Measurements from ENCODE around the gene ATF2.

ATF2 gene

DNA sequence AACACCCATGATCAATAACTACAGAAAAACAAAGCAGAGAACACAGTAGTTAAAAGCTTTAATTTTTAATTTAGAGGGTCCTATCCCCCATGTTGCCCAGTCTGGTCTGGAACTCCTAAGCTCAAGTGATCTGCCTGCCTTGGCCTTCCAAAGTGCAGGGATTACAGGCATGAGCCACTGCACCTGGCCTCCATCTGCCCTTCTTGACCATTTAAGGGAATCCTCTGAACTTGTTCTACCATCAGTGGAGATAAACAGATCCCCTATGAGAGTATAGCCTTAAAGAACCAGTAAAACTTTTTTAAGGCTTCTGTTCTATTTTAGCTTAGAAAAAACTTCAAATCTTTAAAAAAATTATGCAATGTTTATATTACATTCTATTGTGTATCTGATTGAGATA lies 27.0 kb upstream of the ATF2 start:
- TF ChIP-seq, protein P1, sequence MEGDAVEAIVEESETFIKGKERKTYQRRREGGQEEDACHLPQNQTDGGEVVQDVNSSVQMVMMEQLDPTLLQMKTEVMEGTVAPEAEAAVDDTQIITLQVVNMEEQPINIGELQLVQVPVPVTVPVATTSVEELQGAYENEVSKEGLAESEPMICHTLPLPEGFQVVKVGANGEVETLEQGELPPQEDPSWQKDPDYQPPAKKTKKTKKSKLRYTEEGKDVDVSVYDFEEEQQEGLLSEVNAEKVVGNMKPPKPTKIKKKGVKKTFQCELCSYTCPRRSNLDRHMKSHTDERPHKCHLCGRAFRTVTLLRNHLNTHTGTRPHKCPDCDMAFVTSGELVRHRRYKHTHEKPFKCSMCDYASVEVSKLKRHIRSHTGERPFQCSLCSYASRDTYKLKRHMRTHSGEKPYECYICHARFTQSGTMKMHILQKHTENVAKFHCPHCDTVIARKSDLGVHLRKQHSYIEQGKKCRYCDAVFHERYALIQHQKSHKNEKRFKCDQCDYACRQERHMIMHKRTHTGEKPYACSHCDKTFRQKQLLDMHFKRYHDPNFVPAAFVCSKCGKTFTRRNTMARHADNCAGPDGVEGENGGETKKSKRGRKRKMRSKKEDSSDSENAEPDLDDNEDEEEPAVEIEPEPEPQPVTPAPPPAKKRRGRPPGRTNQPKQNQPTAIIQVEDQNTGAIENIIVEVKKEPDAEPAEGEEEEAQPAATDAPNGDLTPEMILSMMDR (IDR thresholded peaks at IDR 0.05; ENCODE audit: borderline replicate concordance, control extremely low read depth, extremely low read depth, insufficient read depth, missing control alignments) = no peak
- in situ Hi-C loops (cut with MboI; ENCODE audit: low sequenced_read_pairs, unreplicated experiment) = no loop called here

DNA sequence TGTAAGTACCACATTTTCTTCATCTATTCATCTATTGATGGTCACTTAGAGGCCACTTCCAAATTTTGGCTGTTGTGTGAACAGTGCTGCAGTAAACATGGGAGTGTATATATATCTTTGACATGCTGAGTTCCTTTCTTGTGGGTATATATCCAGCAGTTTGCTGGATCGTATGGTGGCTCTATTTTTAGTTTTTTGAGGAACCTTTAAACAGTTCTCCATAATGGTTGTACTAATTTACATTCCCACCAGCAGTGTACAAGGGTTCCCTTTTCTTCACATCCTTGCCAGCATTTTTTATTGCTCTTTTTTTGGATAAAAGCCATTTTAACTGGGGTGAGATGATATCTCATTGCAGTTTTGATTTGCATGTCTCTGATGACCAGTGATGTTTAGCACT lies 20.8 kb upstream of the ATF2 start:
- TF ChIP-seq, protein P1 (IDR thresholded peaks at IDR 0.05; ENCODE audit: borderline replicate concordance, control extremely low read depth, extremely low read depth, insufficient read depth, missing control alignments) = no peak
- in situ Hi-C loops (cut with MboI; ENCODE audit: low sequenced_read_pairs, unreplicated experiment) = no loop called here
- no peak for DNase-seq (ENCODE audit: low spot score)

More for the DNA sequence above, 27.0 kb upstream of the ATF2 start:
- DNase-seq (ENCODE audit: low spot score) = no peak

- DNase-seq (ENCODE audit: low spot score) = peak; percentile 33
- in situ Hi-C loops (cut with MboI; ENCODE audit: low sequenced_read_pairs, unreplicated experiment) = no loop called here
Measured at GRCh38 chr2:175187378-175187777, 19.4 kb upstream of the ATF2 start.

GRCh38 chr2:175183674-175184073 lies 15.7 kb upstream of the ATF2 start:
- TF ChIP-seq, protein P1 (IDR thresholded peaks at IDR 0.05; ENCODE audit: borderline replicate concordance, control extremely low read depth, extremely low read depth, insufficient read depth, missing control alignments) = no peak
- no peak for DNase-seq (ENCODE audit: low spot score)
- in situ Hi-C loops (cut with MboI; ENCODE audit: low sequenced_read_pairs, unreplicated experiment) = no loop called here

More at GRCh38 chr2:175187378-175187777, 19.4 kb upstream of the ATF2 start:
- TF ChIP-seq, protein P1 (IDR thresholded peaks at IDR 0.05; ENCODE audit: borderline replicate concordance, control extremely low read depth, extremely low read depth, insufficient read depth, missing control alignments) = peak; percentile 43

- no peak for DNase-seq (ENCODE audit: low spot score)
- TF ChIP-seq, protein P1 (IDR thresholded peaks at IDR 0.05; ENCODE audit: borderline replicate concordance, control extremely low read depth, extremely low read depth, insufficient read depth, missing control alignments) = no peak
- in situ Hi-C loops (cut with MboI; ENCODE audit: low sequenced_read_pairs, unreplicated experiment) = no loop called here
Measured at GRCh38 chr2:175181877-175182308, 13.9 kb upstream of the ATF2 start.

- DNase-seq (ENCODE audit: low spot score) = peak; percentile 94
- in situ Hi-C loops (cut with MboI; ENCODE audit: low sequenced_read_pairs, unreplicated experiment) = no loop called here
- TF ChIP-seq, protein P1 (IDR thresholded peaks at IDR 0.05; ENCODE audit: borderline replicate concordance, control extremely low read depth, extremely low read depth, insufficient read depth, missing control alignments) = peak; percentile 11
Measured at GRCh38 chr2:175181104-175181876, 13.3 kb upstream of the ATF2 start, which contains the start of gene ATP5MC3. ATP5MC3 (minus strand) TSS chr2:175181710; CDS start chr2:175181393, 317 bp downstream.
